ENCODE measurements around the gene OSGEP. TPM values are rescaled to one million over a fixed set of nuclear protein-coding genes. Genes with fewer than 3 reads are reported as not detected.

The OSGEP gene
- total and polyA plus RNA-seq, 2 experiments from 2014 or later, result 29.0 to 59.5 TPM

- ATAC-seq, result no peak
- Mint-ChIP-seq H3K27ac (no peak overlapping the region), H3K4me3 (no peak overlapping the region), H3K27me3 (ENCODE audit: insufficient read depth, low read depth, poor library complexity) (peaks cover 14% of the 10 kb centered on the region), H3K4me1 (peaks cover 7% of the 10 kb centered on the region), H3K36me3 (ENCODE audit: low read depth) (peaks cover 7% of the 10 kb centered on the region), H3K9me3 (peaks cover 4% of the 10 kb centered on the region; the same call in 2 of the 3 replicates)
- H3K27me3 ChIP-seq (ENCODE audit: insufficient read depth), result peaks cover 13% of the 10 kb centered on the region
- no peak overlapping the region for H2AFZ ChIP-seq
- H3K4me1 ChIP-seq (ENCODE audit: insufficient read depth), result peaks cover 1% of the 10 kb centered on the region; the same call in 1 of the 2 replicates
- TF ChIP-seq EZH2 (IDR thresholded peaks at IDR 0.05; ENCODE audit: low read depth, unreplicated experiment), result no peak
- no peak for TF ChIP-seq ZNF331 (CRISPR knock-in tag; IDR thresholded peaks at IDR 0.05; ENCODE audit: low read depth)
- H3K4me3 ChIP-seq, result no peak overlapping the region
- no peaks in the 10 kb centered on the region for H3F3A ChIP-seq (replicated peaks; ENCODE audit: low read depth)
- H3K36me3 ChIP-seq (ENCODE audit: insufficient read depth), result no peaks in the 10 kb centered on the region; the same call in 1 of the 2 replicates
- no peak overlapping the region for H3K27ac ChIP-seq (ENCODE audit: low read depth)
- DNase-seq (ENCODE audit: low spot score), result no peak
- no peaks in the 10 kb centered on the region for H3K79me2 ChIP-seq (replicated peaks; ENCODE audit: insufficient read depth)
- H4K20me1 ChIP-seq (replicated peaks; ENCODE audit: insufficient read depth), result no peaks in the 10 kb centered on the region
- H3K9me2 ChIP-seq (ENCODE audit: insufficient read depth), result 0 out of 2 replicates have a peak, but pooled peaks cover 9% of the 10 kb centered on the region
- no peak overlapping the region for H3K4me2 ChIP-seq
Observed at GRCh38 chr14:20440465-20440864, 14.1 kb downstream of the OSGEP start.

- peaks cover 24% of the 10 kb centered on the region for H3K27me3 Mint-ChIP-seq (ENCODE audit: insufficient read depth, low read depth, poor library complexity)
- peaks cover 7% of the 10 kb centered on the region for H3K36me3 Mint-ChIP-seq (ENCODE audit: low read depth)
- Histone ChIP-seq H3K79me2 (replicated peaks; ENCODE audit: insufficient read depth) (no peaks in the 10 kb centered on the region), H3K4me3 (no peak overlapping the region), H4K20me1 (replicated peaks; ENCODE audit: insufficient read depth) (no peaks in the 10 kb centered on the region), H2AFZ (no peak overlapping the region), H3K9me2 (ENCODE audit: insufficient read depth) (0 out of 2 replicates have a peak, but pooled peaks cover 9% of the 10 kb centered on the region), H3K4me2 (no peak overlapping the region), H3F3A (replicated peaks; ENCODE audit: low read depth) (0 out of 2 replicates have a peak, but pooled peaks cover 3% of the 10 kb centered on the region), H3K27ac (ENCODE audit: low read depth) (no peak overlapping the region), H3K36me3 (ENCODE audit: insufficient read depth) (no peaks in the 10 kb centered on the region), H3K27me3 (ENCODE audit: insufficient read depth) (peaks cover 31% of the 10 kb centered on the region), H3K4me1 (ENCODE audit: insufficient read depth) (peaks cover 2% of the 10 kb centered on the region; the same call in 1 of the 2 replicates)
- H3K9me3 Mint-ChIP-seq, result peaks cover 4% of the 10 kb centered on the region; the same call in 2 of the 3 replicates
- peaks cover 17% of the 10 kb centered on the region for H3K4me1 Mint-ChIP-seq
- DNase-seq (ENCODE audit: low spot score), result no peak
- no peak overlapping the region for H3K27ac Mint-ChIP-seq
- H3K4me3 Mint-ChIP-seq, result no peak overlapping the region
- no peak for ATAC-seq
- TF ChIP-seq ZNF331 (CRISPR knock-in tag; IDR thresholded peaks at IDR 0.05; ENCODE audit: low read depth) (no peak), CREB1 (CRISPR knock-in tag; IDR thresholded peaks at IDR 0.05; ENCODE audit: low read depth) (no peak), ZNF114 (CRISPR knock-in tag; IDR thresholded peaks at IDR 0.05) (no peak), STAT1 (IDR thresholded peaks at IDR 0.05; ENCODE audit: unreplicated experiment) (no peak), EZH2 (IDR thresholded peaks at IDR 0.05; ENCODE audit: low read depth, unreplicated experiment) (no peak), JUNB (IDR thresholded peaks at IDR 0.05; ENCODE audit: unreplicated experiment) (no peak), NANOG (IDR thresholded peaks at IDR 0.05; ENCODE audit: borderline replicate concordance) (no peak), POLR2AphosphoS5 (IDR thresholded peaks at IDR 0.05; ENCODE audit: low read depth) (no peak)
- TF ChIP-seq, protein P1, sequence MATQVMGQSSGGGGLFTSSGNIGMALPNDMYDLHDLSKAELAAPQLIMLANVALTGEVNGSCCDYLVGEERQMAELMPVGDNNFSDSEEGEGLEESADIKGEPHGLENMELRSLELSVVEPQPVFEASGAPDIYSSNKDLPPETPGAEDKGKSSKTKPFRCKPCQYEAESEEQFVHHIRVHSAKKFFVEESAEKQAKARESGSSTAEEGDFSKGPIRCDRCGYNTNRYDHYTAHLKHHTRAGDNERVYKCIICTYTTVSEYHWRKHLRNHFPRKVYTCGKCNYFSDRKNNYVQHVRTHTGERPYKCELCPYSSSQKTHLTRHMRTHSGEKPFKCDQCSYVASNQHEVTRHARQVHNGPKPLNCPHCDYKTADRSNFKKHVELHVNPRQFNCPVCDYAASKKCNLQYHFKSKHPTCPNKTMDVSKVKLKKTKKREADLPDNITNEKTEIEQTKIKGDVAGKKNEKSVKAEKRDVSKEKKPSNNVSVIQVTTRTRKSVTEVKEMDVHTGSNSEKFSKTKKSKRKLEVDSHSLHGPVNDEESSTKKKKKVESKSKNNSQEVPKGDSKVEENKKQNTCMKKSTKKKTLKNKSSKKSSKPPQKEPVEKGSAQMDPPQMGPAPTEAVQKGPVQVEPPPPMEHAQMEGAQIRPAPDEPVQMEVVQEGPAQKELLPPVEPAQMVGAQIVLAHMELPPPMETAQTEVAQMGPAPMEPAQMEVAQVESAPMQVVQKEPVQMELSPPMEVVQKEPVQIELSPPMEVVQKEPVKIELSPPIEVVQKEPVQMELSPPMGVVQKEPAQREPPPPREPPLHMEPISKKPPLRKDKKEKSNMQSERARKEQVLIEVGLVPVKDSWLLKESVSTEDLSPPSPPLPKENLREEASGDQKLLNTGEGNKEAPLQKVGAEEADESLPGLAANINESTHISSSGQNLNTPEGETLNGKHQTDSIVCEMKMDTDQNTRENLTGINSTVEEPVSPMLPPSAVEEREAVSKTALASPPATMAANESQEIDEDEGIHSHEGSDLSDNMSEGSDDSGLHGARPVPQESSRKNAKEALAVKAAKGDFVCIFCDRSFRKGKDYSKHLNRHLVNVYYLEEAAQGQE (IDR thresholded peaks at IDR 0.05; ENCODE audit: unreplicated experiment), result no peak
- TF ChIP-seq, protein P2, sequence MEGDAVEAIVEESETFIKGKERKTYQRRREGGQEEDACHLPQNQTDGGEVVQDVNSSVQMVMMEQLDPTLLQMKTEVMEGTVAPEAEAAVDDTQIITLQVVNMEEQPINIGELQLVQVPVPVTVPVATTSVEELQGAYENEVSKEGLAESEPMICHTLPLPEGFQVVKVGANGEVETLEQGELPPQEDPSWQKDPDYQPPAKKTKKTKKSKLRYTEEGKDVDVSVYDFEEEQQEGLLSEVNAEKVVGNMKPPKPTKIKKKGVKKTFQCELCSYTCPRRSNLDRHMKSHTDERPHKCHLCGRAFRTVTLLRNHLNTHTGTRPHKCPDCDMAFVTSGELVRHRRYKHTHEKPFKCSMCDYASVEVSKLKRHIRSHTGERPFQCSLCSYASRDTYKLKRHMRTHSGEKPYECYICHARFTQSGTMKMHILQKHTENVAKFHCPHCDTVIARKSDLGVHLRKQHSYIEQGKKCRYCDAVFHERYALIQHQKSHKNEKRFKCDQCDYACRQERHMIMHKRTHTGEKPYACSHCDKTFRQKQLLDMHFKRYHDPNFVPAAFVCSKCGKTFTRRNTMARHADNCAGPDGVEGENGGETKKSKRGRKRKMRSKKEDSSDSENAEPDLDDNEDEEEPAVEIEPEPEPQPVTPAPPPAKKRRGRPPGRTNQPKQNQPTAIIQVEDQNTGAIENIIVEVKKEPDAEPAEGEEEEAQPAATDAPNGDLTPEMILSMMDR (conservative IDR thresholded peaks at IDR 0.05; ENCODE audit: low read depth in 2 of 2), result no peak
Observed at GRCh38 chr14:20438664-20439063, 15.9 kb downstream of the OSGEP start.

Data from GM23338 (cell line).